Stomach (tissue), 4 donors: Measurements from ENCODE around the gene TRPV3.

ENCODE experiments used
- CTCF ChIP-seq, 7 experiments: fragments of 450-650 bp in 4 of 7; fragments of 200-600 bp in 3 of 7; sonication (generic) in 3 of 7; IDR thresholded peaks; one replicate each; pipeline ENCODE4 v1.5.1; 2016 to 2019; ENCODE audit warnings: antibody characterized with exemption in 7 of 7, control low read depth in 2 of 7, mild to moderate bottlenecking in 1 of 7
- POLR2A ChIP-seq, 4 donors: fragments of 450-650 bp; IDR thresholded peaks; one replicate each; pipeline ENCODE4 v1.6.1; 2016; ENCODE audit warnings: antibody characterized with exemption in 4 of 4, control low read depth in 2 of 4, mild to moderate bottlenecking in 1 of 4, moderate library complexity in 1 of 4

- TF ChIP-seq CTCF (IDR thresholded peaks at IDR 0.05) = no peak
- no peak for TF ChIP-seq POLR2A (IDR thresholded peaks at IDR 0.05)
Measured at GRCh38 chr17:3532859-3533142, 24.8 kb downstream of the TRPV3 start.
